Activated B cell treated with CpG ODN at 0.5 μM for 24 hours (primary cell): ENCODE data around the gene TLX2. TPM values are rescaled to one million over a fixed set of nuclear protein-coding genes. Genes with fewer than 3 reads are reported as not detected.

ENCODE experiments used
- ATAC-seq: fragments of 200-7000 bp; cut with Tn5 transposase; one replicate; pipeline ENCODE4 v1.10.0; 2021; ENCODE audit warnings: low read depth, mild to moderate bottlenecking, moderate library complexity
- CTCF ChIA-PET: fragments of 350-600 bp; sonication (Branson Sonifier 250); formaldehyde crosslinking; loops from one replicate; lab custom pipeline; 2021; ENCODE audit warnings: antibody characterized with exemption; lab: Charles Lee
- POLR2A ChIA-PET: fragments of 350-600 bp; sonication (Branson Sonifier 250); formaldehyde crosslinking; loops from one replicate; lab custom pipeline; 2021; ENCODE audit warnings: antibody characterized with exemption; lab: Charles Lee
- DNase-seq: peaks from one replicate; pipeline ENCODE4 v3.0.0; 2022
- H3K27ac Mint-ChIP-seq: one replicate; pipeline ENCODE4 v1.8.0; 2020; ENCODE audit warnings: mixed read lengths
- H3K27me3 Mint-ChIP-seq: one replicate; pipeline ENCODE4 v1.8.0; 2021; ENCODE audit warnings: mixed read lengths
- H3K36me3 Mint-ChIP-seq: one replicate; pipeline ENCODE4 v1.8.0; 2021; ENCODE audit warnings: low read depth, mixed read lengths
- H3K4me1 Mint-ChIP-seq: one replicate; pipeline ENCODE4 v1.8.0; 2021; ENCODE audit warnings: mixed read lengths
- H3K4me3 Mint-ChIP-seq: one replicate; pipeline ENCODE4 v1.8.0; 2020; ENCODE audit warnings: mild to moderate bottlenecking, mixed read lengths
- H3K9me3 Mint-ChIP-seq: one replicate; pipeline ENCODE4 v1.8.0; 2020; ENCODE audit warnings: mixed read lengths
- CTCF ChIP-seq: fragments of 200-600 bp; IDR thresholded peaks from one replicate; pipeline ENCODE4 v1.8.0; 2022; ENCODE audit warnings: antibody characterized with exemption, mild to moderate bottlenecking
- intact Hi-C: fragments of 100-400 bp; cut with micrococcal nuclease; formaldehyde crosslinking; loops from one replicate; pipeline ENCODE4 v1.15.1; 2024
- total RNA-seq: library from RNA; stranded (reverse); gene quantifications from 2 replicates; pipeline ENCODE4 v1.2.3, GENCODE V29; 2022

The TLX2 gene
- total RNA-seq, 1 donor from 2014 or later, result not detected

- intact Hi-C loops, result no loop called here
- peak overlapping the region; percentile 75 for H3K4me3 Mint-ChIP-seq
- no peak overlapping the region for H3K27ac Mint-ChIP-seq
- H3K27me3 Mint-ChIP-seq, result peaks cover 19% of the 10 kb centered on the region
- DNase-seq, result no peak
- no peak for TF ChIP-seq CTCF
- no peaks in the 10 kb centered on the region for H3K9me3 Mint-ChIP-seq
- CTCF ChIA-PET, result no interaction called here
- ATAC-seq, result no peak
- POLR2A ChIA-PET, result interaction anchor here (1.4 kb wide), 1 partner anchor 18 kb away, joined by 5 read pairs; the partner anchor contains the start of genes AUP1 and HTRA2
- H3K36me3 Mint-ChIP-seq, result no peaks in the 10 kb centered on the region
- peaks cover 24% of the 10 kb centered on the region for H3K4me1 Mint-ChIP-seq
Measured at GRCh38 chr2:74548285-74548899, 34.1 kb downstream of the TLX2 start.

- Mint-ChIP-seq H3K9me3 (no peaks in the 10 kb centered on the region), H3K4me3 (peak overlapping the region; percentile 80), H3K27ac (no peak overlapping the region), H3K27me3 (peaks cover 19% of the 10 kb centered on the region), H3K36me3 (no peaks in the 10 kb centered on the region), H3K4me1 (peaks cover 27% of the 10 kb centered on the region)
- intact Hi-C loops, result no loop called here
- TF ChIP-seq CTCF, result no peak
- POLR2A ChIA-PET, result interaction anchor here (0.6 to 1.4 kb wide), 3 partner anchors 18 to 84 kb away, joined by 3 to 5 read pairs (median 5); partner anchors contain the start of genes AUP1 and HTRA2
- peak; percentile 50 for ATAC-seq
- DNase-seq, result no peak
- CTCF ChIA-PET, result no interaction called here
Measured at GRCh38 chr2:74548900-74549826, 34.9 kb downstream of the TLX2 start.

GRCh38 chr2:74550231-74550630, 36.0 kb downstream of the TLX2 start:
- POLR2A ChIA-PET, result interaction anchor here (0.9 to 1.3 kb wide), 3 partner anchors 11 to 19 kb away, joined by 3 to 5 read pairs (median 3); no protein-coding TSS in a partner anchor
- TF ChIP-seq CTCF, result no peak
- ATAC-seq (no peak), DNase-seq (no peak)
- H3K27ac Mint-ChIP-seq, result no peak overlapping the region
- peaks cover 19% of the 10 kb centered on the region for H3K27me3 Mint-ChIP-seq
- no peaks in the 10 kb centered on the region for H3K9me3 Mint-ChIP-seq
- CTCF ChIA-PET, result interaction anchor here (0.7 to 0.9 kb wide), 2 partner anchors 44 to 78 kb away, joined by 3 read pairs; partner anchors contain the start of gene MRPL53
- intact Hi-C loops, result no loop called here
- peaks cover 5% of the 10 kb centered on the region for H3K36me3 Mint-ChIP-seq
- peaks cover 30% of the 10 kb centered on the region for H3K4me1 Mint-ChIP-seq
- peak overlapping the region; percentile 0 for H3K4me3 Mint-ChIP-seq

- intact Hi-C loops, result no loop called here
- DNase-seq, result no peak
- Mint-ChIP-seq H3K9me3 (no peaks in the 10 kb centered on the region), H3K4me3 (no peak overlapping the region), H3K36me3 (peaks cover 8% of the 10 kb centered on the region), H3K27me3 (peaks cover 19% of the 10 kb centered on the region), H3K4me1 (peaks cover 39% of the 10 kb centered on the region), H3K27ac (no peak overlapping the region)
- ATAC-seq, result no peak
- POLR2A ChIA-PET, result interaction anchor here (0.6 to 1.5 kb wide), 3 partner anchors 22 to 46 kb away, joined by 3 to 4 read pairs (median 3); partner anchors contain the start of genes AUP1 and HTRA2
- TF ChIP-seq CTCF, result no peak
- CTCF ChIA-PET, result interaction anchor here (0.6 kb wide), 1 partner anchor 20 kb away, joined by 3 read pairs; no protein-coding TSS in a partner anchor
Measured at GRCh38 chr2:74551530-74551929, 37.3 kb downstream of the TLX2 start.
